ENCODE data around the gene MCL1.
"Not testable (repeated sequence)": the region's sequence is repeated elsewhere in the genome, so short reads cannot be mapped to it uniquely, and the experiment has no call there.

MCL1 gene

GRCh38 chr1:150579110-150579944 is at the start of gene MCL1:
TSS of gene MCL1 (minus strand) at chr1:150579610. CDS start at chr1:150579530, 80 bp downstream.
- peak; percentile 96 for DNase-seq

- DNase-seq, result no peak
Observed at GRCh38 chr1:150628766-150629114, 49.3 kb upstream of the MCL1 start.

GRCh38 chr1:150627826-150628410 is 48.5 kb upstream of the MCL1 start:
- no peak for DNase-seq

- DNase-seq, result no peak
Observed at GRCh38 chr1:150626150-150626549, 46.7 kb upstream of the MCL1 start.

- DNase-seq, result not testable (repeated sequence)
Observed at GRCh38 chr1:150624546-150624945, 45.1 kb upstream of the MCL1 start.

- not testable (repeated sequence) for DNase-seq
Observed at GRCh38 chr1:150624134-150624533, 44.7 kb upstream of the MCL1 start.

- no peak for DNase-seq
Observed at GRCh38 chr1:150622303-150622975, 43.0 kb upstream of the MCL1 start.

GRCh38 chr1:150621497-150622302 is 42.3 kb upstream of the MCL1 start:
- no peak for DNase-seq

- DNase-seq, result no peak
Observed at GRCh38 chr1:150620919-150621318, 41.5 kb upstream of the MCL1 start.

GRCh38 chr1:150619576-150620509 is 40.4 kb upstream of the MCL1 start:
- DNase-seq, result no peak

- DNase-seq, result no peak
Observed at GRCh38 chr1:150615346-150616201, 36.2 kb upstream of the MCL1 start.

GRCh38 chr1:150613061-150613920 is 33.9 kb upstream of the MCL1 start:
- DNase-seq, result no peak

GRCh38 chr1:150612014-150612345 is 32.6 kb upstream of the MCL1 start:
- DNase-seq, result no peak

GRCh38 chr1:150610576-150610975 is 31.2 kb upstream of the MCL1 start:
- DNase-seq, result no peak

GRCh38 chr1:150609732-150610131 is 30.3 kb upstream of the MCL1 start:
- no peak for DNase-seq

GRCh38 chr1:150606463-150607142 is 27.2 kb upstream of the MCL1 start:
- no peak for DNase-seq

- DNase-seq, result not testable (repeated sequence)
Observed at GRCh38 chr1:150605451-150605731, 26.0 kb upstream of the MCL1 start.

GRCh38 chr1:150604226-150604588 is 24.8 kb upstream of the MCL1 start:
- DNase-seq, result no peak

- DNase-seq, result no peak
Observed at GRCh38 chr1:150603711-150604110, 24.3 kb upstream of the MCL1 start.

- DNase-seq, result not testable (repeated sequence)
Observed at GRCh38 chr1:150602372-150602771, 23.0 kb upstream of the MCL1 start.

All from left hindlimb (tissue), 1 donor.